ENCODE data around the gene ABCF2.

DNA sequence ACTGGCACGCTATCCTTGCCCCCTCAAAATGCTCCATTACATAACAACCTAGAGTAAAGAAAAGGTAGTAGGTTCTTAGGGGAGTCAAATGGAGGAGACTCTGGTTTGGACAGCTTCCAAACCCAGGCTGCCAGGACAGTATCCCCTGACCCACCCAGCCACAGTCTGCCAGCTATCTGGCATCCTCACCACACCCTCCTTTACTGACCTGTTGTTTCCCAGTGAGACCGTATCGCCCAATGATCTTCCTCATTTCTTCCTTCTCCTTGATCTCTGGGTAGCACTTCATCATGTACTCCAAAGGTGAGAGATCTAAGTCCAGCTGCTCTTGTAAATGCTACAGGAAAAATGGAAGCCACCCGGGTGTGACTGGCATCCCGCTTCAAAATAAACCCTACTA lies 11.6 kb downstream of the ABCF2 start:
- no peak for TF ChIP-seq EZH2 (IDR thresholded peaks at IDR 0.05; ENCODE audit: borderline replicate concordance, low read length)
- TF ChIP-seq, protein P1, sequence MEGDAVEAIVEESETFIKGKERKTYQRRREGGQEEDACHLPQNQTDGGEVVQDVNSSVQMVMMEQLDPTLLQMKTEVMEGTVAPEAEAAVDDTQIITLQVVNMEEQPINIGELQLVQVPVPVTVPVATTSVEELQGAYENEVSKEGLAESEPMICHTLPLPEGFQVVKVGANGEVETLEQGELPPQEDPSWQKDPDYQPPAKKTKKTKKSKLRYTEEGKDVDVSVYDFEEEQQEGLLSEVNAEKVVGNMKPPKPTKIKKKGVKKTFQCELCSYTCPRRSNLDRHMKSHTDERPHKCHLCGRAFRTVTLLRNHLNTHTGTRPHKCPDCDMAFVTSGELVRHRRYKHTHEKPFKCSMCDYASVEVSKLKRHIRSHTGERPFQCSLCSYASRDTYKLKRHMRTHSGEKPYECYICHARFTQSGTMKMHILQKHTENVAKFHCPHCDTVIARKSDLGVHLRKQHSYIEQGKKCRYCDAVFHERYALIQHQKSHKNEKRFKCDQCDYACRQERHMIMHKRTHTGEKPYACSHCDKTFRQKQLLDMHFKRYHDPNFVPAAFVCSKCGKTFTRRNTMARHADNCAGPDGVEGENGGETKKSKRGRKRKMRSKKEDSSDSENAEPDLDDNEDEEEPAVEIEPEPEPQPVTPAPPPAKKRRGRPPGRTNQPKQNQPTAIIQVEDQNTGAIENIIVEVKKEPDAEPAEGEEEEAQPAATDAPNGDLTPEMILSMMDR (conservative IDR thresholded peaks at IDR 0.05 in 1 of 2, IDR thresholded peaks at IDR 0.05 in 1 of 2; ENCODE audit: extremely low read depth in 1 of 2, insufficient read depth in 1 of 2, low read depth in 1 of 2, low read length in 2 of 2): no peak
